Caco-2 (cell line): ENCODE data around the gene GCNT4. TPM values are rescaled to one million over a fixed set of nuclear protein-coding genes. Genes with fewer than 3 reads are reported as not detected.

Experiments
- BruUV-seq: library from RNA; stranded (reverse); fragments of 400-500 nt; replicated peaks from 2 replicates; lab custom pipeline; 2021; lab: Mats Ljungman, UMichigan
- CTCF ChIA-PET: fragments of 300-600 bp; sonication (Branson Sonifier 250); formaldehyde crosslinking; loops from one replicate; lab custom pipeline; 2022; ENCODE audit warnings: antibody characterized with exemption; lab: Charles Lee
- POLR2A ChIA-PET: fragments of 300-600 bp; sonication (Branson Sonifier 250); formaldehyde crosslinking; loops from one replicate; lab custom pipeline; 2022; ENCODE audit warnings: antibody characterized with exemption; lab: Charles Lee
- DNase-seq, 2 experiments: peaks; one replicate each; pipeline versions ENCODE4 v3.0.0 to v3.0.0-alpha.2; 2020 to 2022
- H3K27me3 ChIP-seq: replicated peaks from 2 replicates; pipeline ENCODE4 v1.6.0; 2011; ENCODE audit warnings: low read length; ENCODE audit not compliant: control insufficient read depth, insufficient read depth
- H3K36me3 ChIP-seq: 2 replicates; pipeline ENCODE4 v1.5.1; 2011; ENCODE audit warnings: low read length; ENCODE audit not compliant: control insufficient read depth, insufficient read depth
- H3K4me1 ChIP-seq: fragments of 250-450 bp; sonication (Bioruptor Pico); 2 replicates; pipeline ENCODE4 v1.5.1; 2020; ENCODE audit warnings: mild to moderate bottlenecking
- H3K4me3 ChIP-seq: 2 replicates; pipeline ENCODE4 v1.5.1; 2011; ENCODE audit warnings: low read depth, mild to moderate bottlenecking, control low read depth, low read length
- H3K9me3 ChIP-seq: fragments of 250-450 bp; sonication (Bioruptor Pico); 2 replicates; pipeline ENCODE4 v1.5.1; 2020; ENCODE audit warnings: mild to moderate bottlenecking, moderate library complexity
- H3K27ac Mint-ChIP-seq: one replicate; pipeline ENCODE4 v1.8.0; 2022; ENCODE audit warnings: mixed read lengths; ENCODE audit not compliant: unreplicated experiment
- H3K27me3 Mint-ChIP-seq: one replicate; pipeline ENCODE4 v1.8.0; 2022; ENCODE audit warnings: mixed read lengths; ENCODE audit not compliant: insufficient read depth, unreplicated experiment
- H3K36me3 Mint-ChIP-seq: one replicate; pipeline ENCODE4 v1.8.0; 2022; ENCODE audit warnings: mild to moderate bottlenecking, mixed read lengths; ENCODE audit not compliant: insufficient read depth, unreplicated experiment
- H3K4me1 Mint-ChIP-seq: one replicate; pipeline ENCODE4 v1.8.0; 2022; ENCODE audit warnings: low read depth, mixed read lengths; ENCODE audit not compliant: unreplicated experiment
- H3K4me3 Mint-ChIP-seq: one replicate; pipeline ENCODE4 v1.8.0; 2022; ENCODE audit warnings: mild to moderate bottlenecking, moderate library complexity, mixed read lengths; ENCODE audit not compliant: unreplicated experiment
- H3K9me3 Mint-ChIP-seq: one replicate; pipeline ENCODE4 v1.8.0; 2022; ENCODE audit warnings: mixed read lengths; ENCODE audit not compliant: unreplicated experiment
- CTCF ChIP-seq, 2 experiments: fragments of 200-600 bp in 1 of 2; IDR thresholded peaks; 1 replicate in 1 of 2; 2 replicates in 1 of 2; pipeline versions ENCODE4 v1.5.1 to v1.8.0; 2011 to 2022; ENCODE audit warnings: antibody characterized with exemption in 1 of 2, control low read depth in 1 of 2, inconsistent platforms in 1 of 2, low read depth in 1 of 2, low read length in 1 of 2, mild to moderate bottlenecking in 1 of 2, moderate library complexity in 1 of 2; ENCODE audit not compliant: insufficient read depth in 1 of 2, severe bottlenecking in 1 of 2, unreplicated experiment in 1 of 2
- intact Hi-C: fragments of 100-400 bp; cut with micrococcal nuclease; formaldehyde crosslinking; loops from one replicate; pipeline ENCODE4 v1.10.0; 2022; ENCODE audit not compliant: unreplicated experiment
- total RNA-seq: library from RNA; stranded (reverse); gene quantifications from 2 replicates; pipeline ENCODE4 v1.2.3, GENCODE V29; 2022

Gene GCNT4
- total RNA-seq, 1 experiment from 2014 or later = 3.0 TPM

- peaks cover 15% of the 10 kb centered on the region for H3K36me3 Mint-ChIP-seq
- Histone ChIP-seq H3K4me3 (no peak overlapping the region), H3K9me3 (no peaks in the 10 kb centered on the region), H3K27me3 (no peaks in the 10 kb centered on the region), H3K4me1 (peaks cover 21% of the 10 kb centered on the region), H3K36me3 (no peaks in the 10 kb centered on the region)
- POLR2A ChIA-PET = no interaction called here
- no peak overlapping the region for H3K4me3 Mint-ChIP-seq
- CTCF ChIA-PET = no interaction called here
- no peaks in the 10 kb centered on the region for H3K27me3 Mint-ChIP-seq
- no peak for DNase-seq
- no peaks in the 10 kb centered on the region for H3K9me3 Mint-ChIP-seq
- intact Hi-C loops = no loop called here
- no peak for TF ChIP-seq CTCF (IDR thresholded peaks at IDR 0.05; ENCODE audit: insufficient read depth in 1 of 2, low read depth in 1 of 2, low read length in 1 of 2, severe bottlenecking in 1 of 2, unreplicated experiment in 1 of 2)
- BruUV-seq = no TSS peak
- peaks cover 25% of the 10 kb centered on the region for H3K4me1 Mint-ChIP-seq
- H3K27ac Mint-ChIP-seq = no peak overlapping the region
Observed at GRCh38 chr5:75040973-75041372, 11.4 kb downstream of the GCNT4 start.

- TF ChIP-seq CTCF (IDR thresholded peaks at IDR 0.05; ENCODE audit: insufficient read depth in 1 of 2, low read depth in 1 of 2, low read length in 1 of 2, severe bottlenecking in 1 of 2, unreplicated experiment in 1 of 2) = no peak
- Mint-ChIP-seq H3K27me3 (no peaks in the 10 kb centered on the region), H3K4me1 (peaks cover 22% of the 10 kb centered on the region), H3K27ac (peak overlapping the region; percentile 46), H3K4me3 (peak overlapping the region; percentile 5), H3K36me3 (peaks cover 15% of the 10 kb centered on the region), H3K9me3 (no peaks in the 10 kb centered on the region)
- Histone ChIP-seq H3K9me3 (no peaks in the 10 kb centered on the region), H3K36me3 (no peaks in the 10 kb centered on the region), H3K4me3 (no peak overlapping the region), H3K4me1 (peaks cover 21% of the 10 kb centered on the region), H3K27me3 (no peaks in the 10 kb centered on the region)
- ChIA-PET CTCF (interaction anchor here (1.4 kb wide), 1 partner anchor 199 kb away, joined by 5 read pairs; the partner anchor contains the start of gene ANKRD31), POLR2A (interaction anchor here (0.5 to 0.7 kb wide), 3 partner anchors 12 to 213 kb away, joined by 3 to 4 read pairs (median 3); no protein-coding TSS in a partner anchor)
- peak; percentile 85 to 91 for DNase-seq
- BruUV-seq = no TSS peak
- intact Hi-C loops = loop anchor here (1.0 kb wide), 1 partner anchor 83 kb away; no protein-coding TSS in a partner anchor
Observed at GRCh38 chr5:75037106-75037505, 15.3 kb downstream of the GCNT4 start.

GRCh38 chr5:75034137-75034739, 18.1 kb downstream of the GCNT4 start:
- CTCF ChIA-PET = no interaction called here
- Mint-ChIP-seq H3K9me3 (no peaks in the 10 kb centered on the region), H3K4me1 (peaks cover 10% of the 10 kb centered on the region), H3K36me3 (peaks cover 10% of the 10 kb centered on the region), H3K27me3 (no peaks in the 10 kb centered on the region), H3K4me3 (no peak overlapping the region), H3K27ac (no peak overlapping the region)
- DNase-seq = no peak
- H3K4me1 ChIP-seq = peaks cover 21% of the 10 kb centered on the region
- H3K36me3 ChIP-seq = no peaks in the 10 kb centered on the region
- no TSS peak for BruUV-seq
- TF ChIP-seq CTCF (IDR thresholded peaks at IDR 0.05; ENCODE audit: insufficient read depth in 1 of 2, low read depth in 1 of 2, low read length in 1 of 2, severe bottlenecking in 1 of 2, unreplicated experiment in 1 of 2) = no peak
- POLR2A ChIA-PET = no interaction called here
- no peaks in the 10 kb centered on the region for H3K27me3 ChIP-seq
- intact Hi-C loops = no loop called here
- H3K4me3 ChIP-seq = no peak overlapping the region
- H3K9me3 ChIP-seq = no peaks in the 10 kb centered on the region
